ENCODE results near the gene NKTR.

GRCh38 chr3:42694366-42694765 is 93.9 kb downstream of the NKTR start:
- TF ChIP-seq POLR2A (IDR thresholded peaks at IDR 0.05; ENCODE audit: low read length) (no peak), GATA1 (IDR thresholded peaks at IDR 0.05; ENCODE audit: low read depth, low read length) (no peak)

Measured in erythroblast (primary cell).